Breast epithelium (tissue), 3 donors: ENCODE measurements around the gene CLTB.

Experiments
- POLR2A ChIP-seq: fragments of 450-650 bp; IDR thresholded peaks from one replicate; pipeline ENCODE4 v1.6.1; 2016; ENCODE audit warnings: antibody characterized with exemption, mild to moderate bottlenecking, moderate library complexity
- POLR2AphosphoS5 ChIP-seq, 3 donors: sonication (generic); formaldehyde crosslinking; IDR thresholded peaks; one replicate each; pipeline ENCODE4 v1.6.1; 2017; ENCODE audit warnings: antibody characterized with exemption in 3 of 3
- TF ChIP-seq, protein P1 (sequence below), 3 donors: fragments of 450-650 bp; IDR thresholded peaks; one replicate each; pipeline ENCODE4 v1.5.1; 2016 to 2017; ENCODE audit warnings: antibody characterized with exemption in 3 of 3, mild to moderate bottlenecking in 3 of 3, moderate library complexity in 3 of 3

DNA sequence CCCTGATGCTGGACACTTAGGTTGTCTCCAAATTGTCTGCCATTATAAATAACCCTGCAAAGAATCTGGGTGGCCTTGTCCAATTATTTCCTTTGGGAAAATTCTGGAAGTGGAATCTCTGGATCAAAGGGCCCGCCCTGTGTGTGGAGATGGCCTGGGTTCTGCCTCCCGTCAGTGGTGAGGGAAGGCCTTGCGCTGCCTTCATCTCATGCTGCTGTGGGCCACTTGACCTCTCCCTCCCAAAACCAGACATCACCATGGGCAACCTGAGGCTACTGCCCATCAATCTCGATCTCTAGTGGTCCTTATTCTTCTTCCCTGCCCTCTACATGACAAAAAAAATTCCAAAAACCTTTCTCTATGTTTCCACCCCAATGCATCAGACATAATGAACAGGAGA lies 6.6 kb downstream of the CLTB start:
- TF ChIP-seq, protein P1, sequence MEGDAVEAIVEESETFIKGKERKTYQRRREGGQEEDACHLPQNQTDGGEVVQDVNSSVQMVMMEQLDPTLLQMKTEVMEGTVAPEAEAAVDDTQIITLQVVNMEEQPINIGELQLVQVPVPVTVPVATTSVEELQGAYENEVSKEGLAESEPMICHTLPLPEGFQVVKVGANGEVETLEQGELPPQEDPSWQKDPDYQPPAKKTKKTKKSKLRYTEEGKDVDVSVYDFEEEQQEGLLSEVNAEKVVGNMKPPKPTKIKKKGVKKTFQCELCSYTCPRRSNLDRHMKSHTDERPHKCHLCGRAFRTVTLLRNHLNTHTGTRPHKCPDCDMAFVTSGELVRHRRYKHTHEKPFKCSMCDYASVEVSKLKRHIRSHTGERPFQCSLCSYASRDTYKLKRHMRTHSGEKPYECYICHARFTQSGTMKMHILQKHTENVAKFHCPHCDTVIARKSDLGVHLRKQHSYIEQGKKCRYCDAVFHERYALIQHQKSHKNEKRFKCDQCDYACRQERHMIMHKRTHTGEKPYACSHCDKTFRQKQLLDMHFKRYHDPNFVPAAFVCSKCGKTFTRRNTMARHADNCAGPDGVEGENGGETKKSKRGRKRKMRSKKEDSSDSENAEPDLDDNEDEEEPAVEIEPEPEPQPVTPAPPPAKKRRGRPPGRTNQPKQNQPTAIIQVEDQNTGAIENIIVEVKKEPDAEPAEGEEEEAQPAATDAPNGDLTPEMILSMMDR (IDR thresholded peaks at IDR 0.05), result no peak
- TF ChIP-seq POLR2A (no peak), POLR2AphosphoS5 (IDR thresholded peaks at IDR 0.05) (no peak)
